Gastrocnemius medialis (tissue), 4 donors: Measurements from ENCODE around the gene FAM219A.
A peak's percentile ranks its signal among the peaks of the same experiment; 100 is the strongest.

Source experiments
- POLR2A ChIP-seq, 2 donors: fragments of 450-650 bp; IDR thresholded peaks; one replicate each; pipeline ENCODE4 v1.6.1; 2017; ENCODE audit warnings: antibody characterized with exemption in 2 of 2, mild to moderate bottlenecking in 2 of 2, moderate library complexity in 2 of 2
- TF ChIP-seq, protein P1 (sequence below), 5 experiments: fragments of 450-650 bp in 3 of 5; fragments of 200-600 bp in 2 of 5; sonication (generic) in 2 of 5; IDR thresholded peaks in 4 of 5; conservative IDR thresholded peaks in 1 of 5; 1 replicate in 4 of 5; 2 replicates in 1 of 5; pipeline ENCODE4 v1.5.1; 2016 to 2019; ENCODE audit warnings: antibody characterized with exemption in 5 of 5, mild to moderate bottlenecking in 3 of 5, moderate library complexity in 3 of 5

DNA sequence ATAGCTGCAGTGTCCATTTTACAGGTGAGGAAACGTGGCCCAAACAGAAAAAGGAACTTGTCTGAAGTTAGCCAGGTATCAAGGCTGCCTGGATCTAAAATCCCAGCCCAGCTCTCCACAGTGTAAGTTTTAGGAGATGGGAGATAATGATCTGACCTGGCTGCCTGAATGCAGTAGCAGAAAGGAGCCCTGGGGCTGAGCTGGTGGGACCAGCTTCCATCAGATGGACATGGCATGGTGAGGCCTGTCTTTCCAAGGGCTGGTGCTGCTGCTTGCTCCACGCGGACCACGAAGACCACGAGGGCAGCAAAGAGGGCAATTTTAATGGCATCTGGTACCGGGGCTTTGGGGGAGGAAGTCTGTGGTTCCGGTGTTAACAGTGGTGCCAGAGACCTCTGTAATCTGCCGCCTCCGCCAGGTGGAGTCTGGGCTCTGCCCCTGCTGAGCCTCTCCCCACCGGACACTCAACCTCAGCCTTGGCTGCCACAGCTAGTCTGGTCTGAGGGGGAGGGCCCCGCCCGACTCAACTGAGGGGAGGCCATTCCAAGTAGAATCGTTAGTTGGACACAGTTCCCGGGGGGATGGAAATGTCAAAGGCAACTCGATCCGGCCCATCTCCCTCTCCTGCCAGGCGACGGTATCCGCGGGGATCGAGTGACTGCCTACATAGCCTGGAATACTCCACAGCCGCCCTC, 82.3 kb downstream of the FAM219A start:
- TF ChIP-seq, protein P1, sequence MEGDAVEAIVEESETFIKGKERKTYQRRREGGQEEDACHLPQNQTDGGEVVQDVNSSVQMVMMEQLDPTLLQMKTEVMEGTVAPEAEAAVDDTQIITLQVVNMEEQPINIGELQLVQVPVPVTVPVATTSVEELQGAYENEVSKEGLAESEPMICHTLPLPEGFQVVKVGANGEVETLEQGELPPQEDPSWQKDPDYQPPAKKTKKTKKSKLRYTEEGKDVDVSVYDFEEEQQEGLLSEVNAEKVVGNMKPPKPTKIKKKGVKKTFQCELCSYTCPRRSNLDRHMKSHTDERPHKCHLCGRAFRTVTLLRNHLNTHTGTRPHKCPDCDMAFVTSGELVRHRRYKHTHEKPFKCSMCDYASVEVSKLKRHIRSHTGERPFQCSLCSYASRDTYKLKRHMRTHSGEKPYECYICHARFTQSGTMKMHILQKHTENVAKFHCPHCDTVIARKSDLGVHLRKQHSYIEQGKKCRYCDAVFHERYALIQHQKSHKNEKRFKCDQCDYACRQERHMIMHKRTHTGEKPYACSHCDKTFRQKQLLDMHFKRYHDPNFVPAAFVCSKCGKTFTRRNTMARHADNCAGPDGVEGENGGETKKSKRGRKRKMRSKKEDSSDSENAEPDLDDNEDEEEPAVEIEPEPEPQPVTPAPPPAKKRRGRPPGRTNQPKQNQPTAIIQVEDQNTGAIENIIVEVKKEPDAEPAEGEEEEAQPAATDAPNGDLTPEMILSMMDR (IDR thresholded peaks at IDR 0.05 in 4 of 5, conservative IDR thresholded peaks at IDR 0.05 in 1 of 5): peak in 3 of 5 experiments; percentile 19 to 47 (median 42)
- TF ChIP-seq POLR2A (IDR thresholded peaks at IDR 0.05): no peak
